ENCODE results near the gene RAB7A. TPM values are rescaled to one million over a fixed set of nuclear protein-coding genes. Genes with fewer than 3 reads are reported as not detected.

The RAB7A gene
- total and polyA plus RNA-seq, 10 of the 15 experiments (the other 5 are each of a cell fraction or from before 2014, with no cell fraction given) = 40.3 to 212 (median 160) TPM

GRCh38 chr3:128853826-128854225 is 127.8 kb downstream of the RAB7A start:
- DNase-seq (ENCODE audit: low read depth, low spot score) (no peak), FAIRE-seq (no peak), ATAC-seq (no peak)
- ChIA-PET SMC1A (ENCODE audit: uncharacterized antibody, unreplicated experiment) (no interaction called here), POLR2A (interaction anchor here (0.6 kb wide), 1 partner anchor 1653 kb away, joined by 3 read pairs; no protein-coding TSS in a partner anchor), CTCF (interaction anchor here (1.0 kb wide), 1 partner anchor 10 kb away, joined by 4 read pairs; no protein-coding TSS in a partner anchor), RAD21 (ENCODE audit: unreplicated experiment) (no interaction called here)
- in situ Hi-C loops (cut with MboI) = no loop called here
- Histone ChIP-seq H3K79me2 (ENCODE audit: control insufficient read depth, insufficient read depth, low read length) (no peaks in the 10 kb centered on the region), H4K20me1 (ENCODE audit: control insufficient read depth, insufficient read depth) (no peaks in the 10 kb centered on the region), H3K9me3 (replicated peaks; ENCODE audit: control insufficient read depth, insufficient read depth, low read length) (peaks cover 13% of the 10 kb centered on the region; the same call in 2 of the 3 replicates), H3K4me2 (ENCODE audit: control insufficient read depth, insufficient read depth) (no peak overlapping the region), H2AFZ (ENCODE audit: control insufficient read depth, low read depth, low read length) (no peak overlapping the region), H3K27ac (ENCODE audit: control insufficient read depth, insufficient read depth) (no peak overlapping the region), H3K36me3 (ENCODE audit: control insufficient read depth in 2 of 2, insufficient read depth in 2 of 2, low read length in 1 of 2) (no peaks in the 10 kb centered on the region), H3K4me1 (ENCODE audit: control insufficient read depth, insufficient read depth, low read length) (no peaks in the 10 kb centered on the region), H3K4me3 (no peak overlapping the region), H3K27me3 (replicated peaks in 1 of 2; ENCODE audit: control insufficient read depth in 2 of 2, insufficient read depth in 2 of 2, low read length in 1 of 2) (no peaks in the 10 kb centered on the region; a peak in 1 of 4 replicates), H3K9ac (ENCODE audit: control insufficient read depth, insufficient read depth, low read length) (no peak overlapping the region)
- BruUV-seq (replicated peaks) = no TSS peak
- 80% methylated on average over 5 of the region's 5 CpGs for WGBS (ENCODE audit: insufficient coverage, insufficient replicate concordance, low lambda C conversion rate, missing lambda C conversion rate)
- intact Hi-C loops (cut with micrococcal nuclease; ENCODE audit: unreplicated experiment) = no loop called here
- TF ChIP-seq ETV6 (conservative IDR thresholded peaks at IDR 0.05 in 1 of 2, IDR thresholded peaks at IDR 0.05 in 1 of 2; ENCODE audit: borderline replicate concordance in 1 of 2, low read depth in 1 of 2) (no peak), NR2F1 (conservative IDR thresholded peaks at IDR 0.05) (no peak), ZSCAN29 (IDR thresholded peaks at IDR 0.05) (no peak), MXI1 (IDR thresholded peaks at IDR 0.05; ENCODE audit: low read depth, low read length) (no peak), PAX8 (IDR thresholded peaks at IDR 0.05) (no peak), MTA2 (IDR thresholded peaks at IDR 0.05; ENCODE audit: low read depth) (no peak), YY1 (IDR thresholded peaks at IDR 0.05; ENCODE audit: low read depth, low read length) (no peak), FOXM1 (IDR thresholded peaks at IDR 0.05; ENCODE audit: low read depth, low read length) (no peak), NKRF (conservative IDR thresholded peaks at IDR 0.05) (no peak), SREBF2 (IDR thresholded peaks at IDR 0.05; ENCODE audit: low read length) (no peak), BCL3 (IDR thresholded peaks at IDR 0.05; ENCODE audit: borderline replicate concordance, insufficient read depth, low read depth, low read length, poor library complexity, severe bottlenecking) (no peak), SUPT20H (IDR thresholded peaks at IDR 0.05; ENCODE audit: borderline replicate concordance, control insufficient read depth, low read depth, low read length) (no peak), ATF3 (IDR thresholded peaks at IDR 0.05; ENCODE audit: borderline replicate concordance, extremely low read depth, low read depth, low read length) (no peak)

All from GM12878 (cell line).